Measurements from ENCODE around the gene TMEM45A. TPM values are rescaled to one million over a fixed set of nuclear protein-coding genes. Genes with fewer than 3 reads are reported as not detected.

The TMEM45A gene
- total and polyA plus RNA-seq, 4 donors = 16.7 to 31.3 (median 21.5) TPM

DNA sequence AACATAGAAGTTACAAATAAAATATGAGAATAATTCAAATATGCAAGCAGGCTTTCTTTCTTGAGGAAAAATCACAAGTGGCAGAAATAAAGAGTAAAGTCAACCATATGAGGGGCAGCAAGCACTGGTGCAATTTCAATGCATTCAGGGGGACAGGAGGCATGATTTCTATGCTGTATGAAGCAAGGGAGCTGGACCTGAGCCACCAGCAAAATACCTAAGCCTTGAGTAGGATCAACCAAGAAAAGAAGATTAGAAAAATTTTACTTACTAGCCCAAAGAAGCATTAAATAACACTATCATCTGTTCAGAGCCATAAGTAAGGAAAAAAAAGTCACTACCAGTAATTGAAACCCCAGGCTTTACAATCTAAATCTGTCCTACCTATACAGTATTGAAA, 123.3 kb downstream of the TMEM45A start:
- no peaks in the 10 kb centered on the region for H3K9me3 ChIP-seq (ENCODE audit: control insufficient read depth, insufficient read depth, low read length)
- no peak overlapping the region for H3K27ac ChIP-seq (ENCODE audit: low read depth, low read length)
- DNase-seq (ENCODE audit: low read depth in 4 of 6, low spot score in 6 of 6) = no peak
- no peaks in the 10 kb centered on the region for H3K4me1 ChIP-seq (ENCODE audit: control insufficient read depth, insufficient read depth, low read length)
- H3K36me3 ChIP-seq (ENCODE audit: control insufficient read depth, insufficient read depth, low read length) = no peaks in the 10 kb centered on the region
- no peaks in the 10 kb centered on the region for H3K27me3 ChIP-seq (ENCODE audit: control insufficient read depth, insufficient read depth, low read length)
- no peak overlapping the region for H3K4me3 ChIP-seq (ENCODE audit: low read depth, low read length)

DNA sequence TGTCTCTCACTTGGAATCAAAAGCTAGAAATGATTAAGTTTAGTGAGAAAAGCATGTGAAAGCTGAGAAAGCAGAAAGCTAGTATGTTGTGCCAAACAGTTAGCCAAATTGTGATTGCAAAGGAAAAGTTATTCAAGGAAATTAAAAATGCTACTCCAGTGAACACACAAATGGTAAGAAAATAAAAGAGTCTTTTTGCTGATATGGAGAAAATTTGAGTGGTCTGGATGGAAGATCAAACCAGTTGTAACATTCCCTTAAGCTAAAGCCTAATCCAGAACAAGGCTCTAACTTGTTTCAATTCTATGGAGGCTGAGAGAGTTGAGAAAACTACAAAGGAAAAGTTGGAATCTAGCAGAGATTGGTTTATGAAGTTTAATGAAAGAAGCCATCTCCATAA, 128.8 kb downstream of the TMEM45A start:
- no peak overlapping the region for H3K4me3 ChIP-seq (ENCODE audit: low read depth, low read length)
- H3K36me3 ChIP-seq (ENCODE audit: control insufficient read depth, insufficient read depth, low read length) = no peaks in the 10 kb centered on the region
- DNase-seq (ENCODE audit: low read depth in 4 of 6, low spot score in 6 of 6) = no peak
- peaks cover 2% of the 10 kb centered on the region for H3K9me3 ChIP-seq (ENCODE audit: control insufficient read depth, insufficient read depth, low read length)
- H3K4me1 ChIP-seq (ENCODE audit: control insufficient read depth, insufficient read depth, low read length) = no peaks in the 10 kb centered on the region
- H3K27ac ChIP-seq (ENCODE audit: low read depth, low read length) = no peak overlapping the region
- no peaks in the 10 kb centered on the region for H3K27me3 ChIP-seq (ENCODE audit: control insufficient read depth, insufficient read depth, low read length)

Other genes with a start within 250 kb of the TMEM45A start
- gene TBC1D23, start 231.6 kb upstream of the TMEM45A start, total RNA-seq = 10 to 100 TPM; 59.3 to 82.1 TPM
- 10 to 100 TPM; 33.8 to 35.4 TPM for gene TBC1D23, start 231.6 kb upstream of the TMEM45A start, polyA plus RNA-seq (ENCODE audit: insufficient read length in 2 of 2)
- gene NIT2, start 157.9 kb upstream of the TMEM45A start, total RNA-seq = 10 to 100 TPM; 22.4 to 47.3 TPM
- 10 to 100 TPM; 46.8 to 48.0 TPM for gene NIT2, start 157.9 kb upstream of the TMEM45A start, polyA plus RNA-seq (ENCODE audit: insufficient read length in 2 of 2)
- 10 to 100 TPM; 54.8 to 90.9 TPM for gene TOMM70, start 91.5 kb upstream of the TMEM45A start, total RNA-seq
- 10 to 100 TPM; 58.7 to 65.8 TPM for gene TOMM70, start 91.5 kb upstream of the TMEM45A start, polyA plus RNA-seq (ENCODE audit: insufficient read length in 2 of 2)
- gene LNP1, start 91.1 kb upstream of the TMEM45A start, total RNA-seq = 10 to 100 TPM in 1 of 2 donors, 1 to 10 TPM in 1; 8.3 to 10.7 TPM
- gene LNP1, start 91.1 kb upstream of the TMEM45A start, polyA plus RNA-seq (ENCODE audit: insufficient read length in 2 of 2) = 10 to 100 TPM; 13.0 to 13.6 TPM
- not detected for gene ADGRG7, start 117.0 kb downstream of the TMEM45A start, total RNA-seq
- not detected for gene ADGRG7, start 117.0 kb downstream of the TMEM45A start, polyA plus RNA-seq (ENCODE audit: insufficient read length in 2 of 2)
- gene TFG, start 216.9 kb downstream of the TMEM45A start, total RNA-seq = 10 to 100 TPM; 46.3 to 91.4 TPM
- gene TFG, start 216.9 kb downstream of the TMEM45A start, polyA plus RNA-seq (ENCODE audit: insufficient read length in 2 of 2) = 100 to 1,000 TPM; 117 to 120 TPM

Data from spinal cord (tissue), 9 donors.